GM19328 (cell line): ENCODE measurements around the gene ZNF594.
"Not testable (repeated sequence)": the region's sequence is repeated elsewhere in the genome, so short reads cannot be mapped to it uniquely, and the experiment has no call there.

Source experiments
- ATAC-seq: cut with Tn5 transposase; IDR thresholded peaks from one replicate; pipeline ENCODE4 v1.9.1; 2021; ENCODE audit warnings: mild to moderate bottlenecking, moderate library complexity; ENCODE audit not compliant: unreplicated experiment

Gene ZNF594

DNA sequence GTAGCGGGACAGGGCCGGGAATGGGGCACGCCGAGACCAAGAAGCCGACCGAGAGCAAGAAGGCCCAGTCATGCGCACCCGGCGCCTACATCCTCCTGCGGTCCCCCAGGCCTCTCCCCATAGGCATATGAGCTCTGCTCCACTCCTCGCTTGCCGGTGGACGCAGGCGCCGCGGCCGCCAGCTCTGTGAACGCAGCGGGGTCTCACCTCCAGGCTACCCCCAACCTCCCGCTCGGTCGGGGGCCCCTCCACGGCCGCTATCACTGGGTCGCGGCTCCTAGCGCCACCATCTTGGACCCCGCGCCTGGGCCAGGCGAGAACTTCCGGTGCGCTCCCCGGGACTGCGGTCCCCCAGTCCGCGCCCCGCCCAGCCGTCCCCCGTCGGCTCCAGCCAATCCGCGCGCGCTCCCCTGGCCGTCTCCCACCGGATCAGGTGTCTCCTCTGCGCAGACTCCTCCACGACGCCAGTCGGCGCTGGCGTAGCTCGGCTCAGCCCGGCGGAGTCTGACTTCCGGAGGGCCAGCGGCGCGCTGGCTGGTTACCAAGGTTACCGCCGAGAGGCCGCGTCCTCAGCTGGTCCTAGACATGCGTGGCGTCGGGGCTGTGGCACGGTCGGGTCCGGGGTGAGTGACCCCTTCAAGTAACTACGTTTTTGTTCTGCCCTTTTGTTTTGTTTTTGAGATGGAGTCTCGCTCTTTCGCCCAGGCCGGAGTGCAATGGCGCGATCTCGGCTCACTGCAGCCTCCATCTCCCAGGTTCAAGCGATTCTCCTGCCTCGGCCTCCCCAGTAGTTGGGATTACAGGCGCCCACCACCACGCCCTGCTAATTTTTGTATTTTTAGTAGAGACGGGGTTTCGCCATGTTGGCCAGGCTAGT, at the start of gene ZNF594:
TSS of gene ZNF594 (minus strand) at position 328 of the 877 bp plus-strand sequence. CDS start 7,612 bp downstream, outside the sequence.
- ATAC-seq: peak; percentile 97

DNA sequence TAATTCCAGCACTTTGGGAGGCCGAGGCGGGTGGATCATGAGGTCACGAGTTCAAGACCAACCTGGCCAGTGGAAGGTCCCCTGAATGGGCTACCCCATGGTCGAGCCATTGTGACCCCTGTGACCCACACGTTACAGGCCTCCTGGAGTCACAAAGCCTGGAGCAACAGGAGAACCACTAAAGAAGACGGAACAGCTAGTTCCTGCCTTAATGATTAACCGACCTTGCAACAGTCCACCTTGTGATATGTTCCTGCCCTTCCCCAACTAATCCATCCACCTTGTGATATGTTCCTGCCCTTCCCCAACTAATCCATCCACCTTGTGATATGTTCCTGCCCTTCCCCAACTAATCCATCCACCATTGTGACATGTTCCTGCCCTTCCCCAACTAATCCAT, 48.1 kb upstream of the ZNF594 start:
- ATAC-seq: not testable (repeated sequence)

- no peak for ATAC-seq
Measured at GRCh38 chr17:5238333-5238732, 46.7 kb upstream of the ZNF594 start.

DNA sequence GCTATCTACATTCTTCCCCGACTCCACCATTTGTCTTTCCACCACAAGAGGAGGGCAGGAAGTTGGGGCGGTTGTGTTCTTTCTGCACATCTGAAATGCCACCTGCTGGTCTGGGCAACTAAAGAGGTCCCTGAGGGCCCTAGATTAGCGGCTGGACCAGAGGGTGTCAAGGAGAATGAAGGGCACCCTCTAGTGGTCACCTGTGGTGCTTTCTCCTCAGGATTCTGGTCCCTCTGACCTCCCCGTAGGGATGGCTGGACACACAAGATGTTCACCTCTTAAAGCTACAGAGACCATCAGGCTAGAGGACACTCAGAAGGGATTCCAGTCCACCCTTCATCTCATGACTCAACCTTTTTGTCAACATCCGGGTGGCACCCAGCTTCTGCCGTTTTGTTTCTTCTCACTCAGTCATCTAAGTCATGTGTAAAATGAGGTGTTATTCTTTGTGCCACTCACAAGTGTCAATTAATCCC, 45.9 kb upstream of the ZNF594 start:
- no peak for ATAC-seq

GRCh38 chr17:5236938-5237540, 45.4 kb upstream of the ZNF594 start:
- ATAC-seq: no peak

DNA sequence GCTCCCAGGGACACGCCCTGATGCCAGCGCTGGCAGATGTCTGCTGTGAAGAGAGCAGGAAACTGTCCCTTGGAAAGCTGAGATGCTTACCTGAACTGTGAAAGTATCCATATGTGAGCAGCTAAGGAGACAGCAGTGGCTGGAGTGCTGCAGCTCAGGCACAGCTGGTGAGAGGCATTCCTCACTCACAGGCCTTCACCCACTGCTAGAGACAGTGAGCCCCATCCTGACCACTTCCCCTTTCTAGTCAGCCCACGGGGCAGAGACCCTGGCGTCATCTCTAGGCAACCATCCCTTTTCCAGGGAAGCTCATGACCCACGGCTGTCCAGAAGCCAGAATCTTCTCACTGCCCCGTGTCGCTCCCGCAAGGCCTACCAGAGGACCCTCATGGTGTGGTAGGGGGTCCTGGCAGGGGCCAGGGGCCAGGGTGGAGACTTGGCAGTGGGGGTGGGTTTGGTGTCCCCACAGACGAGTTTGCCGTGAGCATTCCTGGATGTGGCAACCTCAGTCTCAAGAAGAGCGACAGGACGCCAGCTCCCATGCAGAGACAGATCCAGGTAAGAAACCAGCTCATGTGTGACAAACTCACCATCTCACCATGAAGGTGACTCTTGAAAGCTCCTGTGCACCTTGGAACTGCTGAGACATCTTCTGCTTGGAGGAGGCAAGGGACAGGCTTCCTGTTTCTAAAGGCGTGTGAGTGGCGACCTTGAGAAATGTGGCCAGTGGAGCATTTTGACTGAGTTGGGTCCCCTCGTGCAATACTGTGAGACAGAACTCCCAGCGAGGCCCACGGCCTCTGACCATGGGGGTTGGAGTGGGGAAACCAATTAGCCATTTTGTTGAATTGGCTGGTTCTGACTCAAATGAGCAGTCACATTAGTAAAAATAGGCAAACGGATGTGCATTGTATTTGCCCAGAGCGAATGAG, 43.2 kb upstream of the ZNF594 start, which contains the start of gene SCIMP:
TSS of gene SCIMP (minus strand) at position 216 of the 932 bp plus-strand sequence. CDS start at position 111, 105 bp downstream.
- ATAC-seq: peak; percentile 48

- not testable (repeated sequence) for ATAC-seq
Measured at GRCh38 chr17:5233492-5233891, 41.8 kb upstream of the ZNF594 start.

GRCh38 chr17:5226940-5227878, 35.5 kb upstream of the ZNF594 start:
- no peak for ATAC-seq

DNA sequence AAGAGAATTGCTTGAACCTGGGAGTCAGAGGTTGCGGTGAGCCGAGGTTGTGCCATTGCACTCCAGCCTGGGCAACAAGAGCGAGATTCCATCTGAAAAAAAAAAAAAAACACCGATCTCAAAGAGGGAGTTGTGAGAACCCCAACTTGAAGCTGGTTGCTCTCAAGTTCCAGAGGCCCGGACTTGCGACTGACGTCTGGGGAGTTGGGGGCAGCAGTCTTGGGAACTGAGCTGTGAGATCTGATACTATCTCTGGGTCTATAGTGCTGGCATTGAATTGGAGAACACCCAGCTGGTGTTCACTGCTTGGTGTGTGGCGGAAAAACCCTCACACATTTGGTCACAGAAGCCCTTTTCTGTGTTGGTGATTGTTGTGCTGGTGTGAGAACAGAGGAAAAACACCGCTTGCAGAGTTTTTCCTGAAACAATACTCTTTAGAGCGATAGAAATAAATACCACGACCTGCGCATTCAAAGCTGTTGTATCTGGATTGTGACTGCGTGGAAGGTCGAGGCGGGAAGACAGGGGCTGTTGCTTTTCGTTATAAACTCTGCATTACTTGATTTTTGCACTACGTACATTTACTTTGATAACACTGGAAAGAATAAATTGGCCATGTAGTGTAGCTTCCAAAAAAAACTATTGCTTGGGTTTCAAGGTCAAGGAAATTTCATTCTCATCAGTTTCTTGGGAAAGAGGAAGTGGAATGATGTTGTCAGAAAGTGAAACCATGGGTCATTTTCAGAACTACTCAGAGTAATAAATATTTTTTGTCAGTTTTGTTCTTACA, 34.2 kb upstream of the ZNF594 start:
- ATAC-seq: no peak

DNA sequence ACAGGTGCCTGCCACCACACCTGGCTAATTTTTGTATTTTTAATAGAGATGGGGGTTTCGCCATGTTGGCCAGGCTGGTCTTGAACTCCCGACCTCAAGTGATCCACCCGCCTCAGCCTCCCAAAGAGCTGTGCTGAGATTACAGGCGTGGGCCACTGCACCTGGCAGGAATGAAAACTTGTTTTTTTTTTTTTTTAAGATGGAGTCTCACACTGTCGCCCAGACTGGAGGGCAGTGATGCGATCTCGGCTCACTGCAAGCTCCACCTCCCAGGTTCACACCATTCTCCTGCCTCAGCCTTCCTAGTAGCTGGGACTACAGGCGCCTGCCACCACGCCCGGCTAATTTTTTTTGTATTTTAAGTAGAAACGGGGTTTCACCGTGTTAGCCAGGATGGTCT, 30.2 kb upstream of the ZNF594 start:
- not testable (repeated sequence) for ATAC-seq

DNA sequence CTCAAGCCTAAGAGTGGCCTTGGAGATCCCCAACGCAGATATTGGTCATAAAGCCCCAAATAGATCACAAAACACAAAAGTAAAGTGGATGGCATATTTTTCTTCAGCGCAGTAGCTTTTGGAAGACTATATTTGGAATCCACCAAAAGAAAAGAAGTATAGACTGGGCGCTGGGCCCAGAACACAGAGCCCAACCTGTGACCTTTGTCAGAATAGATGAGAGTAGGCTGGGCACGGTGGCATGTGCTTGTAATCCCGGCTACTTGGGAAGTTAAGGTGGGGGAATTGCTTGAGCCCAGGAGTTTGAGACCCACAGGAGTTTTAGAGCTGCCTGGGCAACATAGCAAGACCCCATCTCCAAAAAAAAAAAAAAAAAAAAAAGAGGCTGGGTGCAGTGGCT, 28.4 kb upstream of the ZNF594 start:
- no peak for ATAC-seq

DNA sequence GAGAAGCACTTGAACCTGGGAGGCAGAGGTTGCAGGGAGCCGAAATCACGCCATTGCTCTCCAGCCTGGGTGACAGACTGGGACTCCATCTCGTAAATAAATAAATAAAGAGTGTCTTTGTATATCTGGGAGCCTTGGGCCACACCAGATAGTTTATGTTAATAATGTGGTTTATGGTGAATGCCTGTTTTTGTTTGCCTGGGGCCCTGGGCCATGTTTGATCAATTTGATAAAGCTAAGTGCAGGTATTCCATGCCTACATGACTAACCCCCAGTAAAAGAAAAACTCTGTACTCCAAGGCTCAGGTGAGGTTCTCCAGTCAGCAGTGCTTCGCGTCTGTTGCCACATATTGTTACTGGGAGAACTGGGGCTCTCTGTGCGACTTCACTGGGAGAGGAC, 27.9 kb upstream of the ZNF594 start:
- ATAC-seq: no peak

- not testable (repeated sequence) for ATAC-seq
Measured at GRCh38 chr17:5217562-5217961, 25.9 kb upstream of the ZNF594 start.

GRCh38 chr17:5211458-5211857, 19.8 kb upstream of the ZNF594 start:
- no peak for ATAC-seq

- no peak for ATAC-seq
Measured at GRCh38 chr17:5210614-5211252, 19.1 kb upstream of the ZNF594 start.

DNA sequence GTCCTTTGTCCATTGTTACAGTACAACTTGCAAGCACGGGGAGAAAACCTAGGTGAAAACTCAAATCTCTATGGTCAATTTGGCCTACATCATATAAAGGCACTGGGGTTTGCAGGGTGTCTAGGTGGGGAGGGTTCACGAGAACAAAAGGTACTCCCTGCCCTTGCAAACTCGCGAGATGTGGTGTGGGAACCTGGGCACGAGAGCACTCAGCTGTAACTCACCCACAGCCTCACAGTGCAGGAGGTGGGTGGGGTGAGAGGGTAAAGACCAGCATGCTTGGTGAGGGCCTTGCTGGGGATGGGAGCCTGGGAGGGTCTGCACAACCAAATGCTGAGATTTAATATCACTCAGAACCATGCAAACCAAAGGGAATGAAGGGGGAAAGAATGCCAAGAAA, 18.4 kb upstream of the ZNF594 start:
- no peak for ATAC-seq

DNA sequence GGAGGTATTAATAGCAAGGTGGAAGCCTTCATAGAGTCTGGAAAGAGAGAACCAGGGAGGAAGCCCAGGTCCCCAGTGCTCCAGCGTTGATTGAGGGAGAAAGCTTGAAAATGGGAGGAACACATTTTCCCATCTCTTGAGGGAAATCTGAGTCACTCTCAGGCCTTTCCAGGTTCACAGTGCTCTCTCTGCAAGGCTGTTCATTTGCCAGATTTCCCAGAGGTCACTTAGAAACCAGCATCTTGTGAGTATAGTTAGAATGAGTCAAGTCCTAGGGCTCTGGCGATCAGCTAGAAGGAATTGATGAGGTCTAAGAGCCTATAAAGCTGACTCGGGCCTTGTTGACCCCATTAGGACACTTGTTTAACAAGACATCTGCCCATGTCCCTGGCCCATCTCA, 17.7 kb upstream of the ZNF594 start:
- no peak for ATAC-seq

DNA sequence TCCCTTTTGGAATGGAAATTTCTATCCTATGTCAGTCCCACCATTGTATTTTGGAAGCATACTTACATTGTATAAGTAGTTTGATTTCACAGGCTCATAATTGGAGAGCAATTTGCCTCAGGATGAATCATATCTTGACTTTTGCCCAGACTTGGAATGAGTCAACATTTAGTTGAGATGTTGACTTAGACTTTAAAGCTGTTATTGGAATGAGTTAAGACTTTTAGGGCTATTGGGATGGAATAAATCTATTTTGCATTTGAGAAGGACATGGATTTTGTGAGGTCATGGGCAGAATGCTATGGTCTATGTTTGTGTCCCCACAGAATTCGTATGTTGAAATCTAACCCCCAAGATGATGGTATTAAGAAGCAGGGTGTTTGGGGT, 12.2 kb upstream of the ZNF594 start:
- no peak for ATAC-seq
